Cardiac fibroblast (primary cell): ENCODE data around the gene HAUS5.
A peak's percentile ranks its signal among the peaks of the same experiment; 100 is the strongest.

Experiments used
- DNase-seq, 2 donors: peaks; one replicate each; pipeline versions ENCODE4 v3.0.0 to v3.0.0-alpha.2; 2010; ENCODE audit warnings: low read depth in 2 of 2
- H3K4me3 ChIP-seq, 2 donors: replicated peaks in 1 of 2; 1 replicate in 1 of 2; 2 replicates in 1 of 2; pipeline ENCODE4 v1.5.1; 2011; ENCODE audit warnings: low read depth in 2 of 2, low read length in 2 of 2, mild to moderate bottlenecking in 2 of 2, moderate library complexity in 1 of 2
- TF ChIP-seq, protein P1 (sequence below): IDR thresholded peaks from one replicate; pipeline ENCODE4 v1.5.1; 2011; ENCODE audit warnings: low read depth, mild to moderate bottlenecking, low read length, inconsistent platforms

HAUS5 gene

DNA sequence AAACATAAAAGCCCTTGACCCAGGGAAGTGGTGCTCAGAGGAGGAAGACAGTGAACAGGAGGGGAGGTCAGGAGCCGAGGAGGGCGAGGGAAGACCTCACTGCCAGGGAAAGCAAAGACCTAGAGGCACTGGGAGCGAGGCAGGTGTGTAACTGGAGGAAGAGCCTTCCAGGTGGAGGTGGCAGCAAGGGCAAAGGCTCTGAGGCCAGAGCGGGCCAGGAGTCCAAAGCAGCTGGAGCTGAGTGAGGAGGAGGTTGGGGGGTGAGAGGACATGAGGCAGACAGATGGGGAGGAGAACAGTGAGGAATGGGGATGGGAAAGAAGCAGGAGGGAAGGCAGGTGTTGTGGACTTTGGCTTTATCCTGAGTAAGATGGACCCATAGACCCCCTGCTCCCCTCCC is 57.4 kb downstream of the HAUS5 start:
- TF ChIP-seq, protein P1, sequence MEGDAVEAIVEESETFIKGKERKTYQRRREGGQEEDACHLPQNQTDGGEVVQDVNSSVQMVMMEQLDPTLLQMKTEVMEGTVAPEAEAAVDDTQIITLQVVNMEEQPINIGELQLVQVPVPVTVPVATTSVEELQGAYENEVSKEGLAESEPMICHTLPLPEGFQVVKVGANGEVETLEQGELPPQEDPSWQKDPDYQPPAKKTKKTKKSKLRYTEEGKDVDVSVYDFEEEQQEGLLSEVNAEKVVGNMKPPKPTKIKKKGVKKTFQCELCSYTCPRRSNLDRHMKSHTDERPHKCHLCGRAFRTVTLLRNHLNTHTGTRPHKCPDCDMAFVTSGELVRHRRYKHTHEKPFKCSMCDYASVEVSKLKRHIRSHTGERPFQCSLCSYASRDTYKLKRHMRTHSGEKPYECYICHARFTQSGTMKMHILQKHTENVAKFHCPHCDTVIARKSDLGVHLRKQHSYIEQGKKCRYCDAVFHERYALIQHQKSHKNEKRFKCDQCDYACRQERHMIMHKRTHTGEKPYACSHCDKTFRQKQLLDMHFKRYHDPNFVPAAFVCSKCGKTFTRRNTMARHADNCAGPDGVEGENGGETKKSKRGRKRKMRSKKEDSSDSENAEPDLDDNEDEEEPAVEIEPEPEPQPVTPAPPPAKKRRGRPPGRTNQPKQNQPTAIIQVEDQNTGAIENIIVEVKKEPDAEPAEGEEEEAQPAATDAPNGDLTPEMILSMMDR, result no peak
- DNase-seq, result no peak
- H3K4me3 ChIP-seq, result no peak overlapping the region

DNA sequence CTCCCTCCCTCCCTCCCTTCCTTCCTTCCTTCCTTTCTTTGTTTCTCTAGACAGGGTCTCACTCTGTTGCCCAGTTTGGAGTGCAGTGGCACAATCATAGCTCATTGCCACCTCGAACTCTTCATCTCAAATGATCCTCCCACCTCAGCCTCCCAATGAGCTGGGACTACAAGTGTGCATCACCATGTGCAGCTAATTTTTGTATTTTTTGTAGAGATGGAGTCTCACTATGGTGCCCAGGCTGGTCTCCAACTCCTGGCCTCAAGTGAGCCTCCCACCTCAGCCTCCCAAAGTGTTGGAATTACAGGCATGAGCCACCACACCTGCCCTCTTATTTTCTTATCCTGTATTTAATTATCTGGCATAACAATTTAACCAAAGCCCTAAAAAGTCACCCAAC is 58.2 kb downstream of the HAUS5 start:
- H3K4me3 ChIP-seq, result no peak overlapping the region
- TF ChIP-seq, protein P1, result no peak
- no peak for DNase-seq

DNA sequence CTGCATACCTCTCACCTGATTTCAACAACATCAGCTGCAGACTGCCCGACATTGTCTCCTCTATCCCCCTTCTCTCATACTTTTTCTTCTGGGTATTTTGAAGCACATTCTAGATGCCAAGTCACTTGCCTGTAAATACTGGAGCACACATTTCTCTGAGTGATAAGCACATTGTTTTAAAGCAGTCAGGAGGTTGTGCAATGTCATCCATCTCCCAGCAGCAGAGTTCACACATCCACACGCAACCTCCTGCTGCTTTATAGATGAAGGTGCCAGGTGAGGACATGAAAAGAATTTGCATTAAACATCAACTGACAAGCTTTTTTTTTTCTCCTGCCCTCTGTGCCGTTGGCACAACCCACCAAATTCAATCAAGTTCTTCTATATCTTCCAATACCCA is 59.3 kb downstream of the HAUS5 start:
- no peak overlapping the region for H3K4me3 ChIP-seq
- TF ChIP-seq, protein P1, result no peak
- DNase-seq, result peak; percentile 6 to 45

DNA sequence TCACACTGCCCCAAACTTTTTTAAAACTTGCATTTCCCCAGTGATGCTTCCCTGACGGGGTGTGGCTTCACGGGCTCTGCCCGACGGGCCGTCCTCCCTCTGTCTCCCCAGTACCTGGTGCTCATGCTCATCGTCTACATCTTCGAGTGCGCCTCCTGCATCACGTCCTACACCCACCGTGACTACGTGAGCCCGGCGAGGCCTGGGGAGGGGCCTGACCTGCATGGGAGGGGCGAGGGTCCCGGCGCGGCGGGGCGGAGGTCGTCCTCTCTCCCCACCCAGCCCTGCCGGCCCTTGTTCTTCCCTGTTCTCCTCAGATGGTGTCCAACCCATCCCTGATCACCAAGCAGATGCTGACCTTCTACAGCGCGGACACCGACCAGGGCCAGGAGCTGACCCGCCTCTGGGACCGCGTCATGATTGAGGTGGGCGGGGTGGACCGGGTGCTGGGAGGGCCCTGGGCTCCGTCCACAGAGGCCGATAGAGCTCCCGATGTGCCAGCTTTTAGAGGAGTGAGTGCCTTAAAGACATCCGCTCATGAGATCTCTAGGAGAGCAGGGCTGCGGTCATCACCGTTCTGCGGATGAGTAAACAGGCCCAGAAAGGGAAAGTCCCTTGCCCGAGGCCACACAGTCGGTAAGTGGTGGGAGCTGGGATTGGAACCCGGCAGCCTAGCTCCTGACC is 60.7 kb downstream of the HAUS5 start:
- DNase-seq, result peak; percentile 58 to 74
- H3K4me3 ChIP-seq, result peak overlapping the region; percentile 41 to 58
- TF ChIP-seq, protein P1, result no peak
